H1 (cell line): ENCODE data around the gene CALY. TPM values are rescaled to one million over a fixed set of nuclear protein-coding genes. Genes with fewer than 3 reads are reported as not detected.

Experiments used
- CEBPB ChIP-seq: IDR thresholded peaks from 2 replicates; pipeline ENCODE4 v1.6.1; 2012; ENCODE audit warnings: low read depth, low read length
- GABPA ChIP-seq: IDR thresholded peaks from 2 replicates; pipeline ENCODE4 v1.6.1; 2011; ENCODE audit warnings: mild to moderate bottlenecking, low read length, moderate library complexity, borderline replicate concordance; ENCODE audit not compliant: insufficient read depth
- KDM1A ChIP-seq: fragments of 200-600, 300-600 bp; sonication (generic); IDR thresholded peaks from 2 replicates; pipeline ENCODE4 v1.7.1; 2016; ENCODE audit warnings: mild to moderate bottlenecking, low read length, borderline replicate concordance
- KDM4A ChIP-seq: IDR thresholded peaks from one replicate; pipeline ENCODE4 v1.7.1; 2012; ENCODE audit warnings: low read depth, mild to moderate bottlenecking, moderate library complexity, low read length, inconsistent platforms; ENCODE audit not compliant: severe bottlenecking
- SP1 ChIP-seq: IDR thresholded peaks from 2 replicates; pipeline ENCODE4 v1.6.1; 2011; ENCODE audit warnings: low read depth, low read length
- TCF12 ChIP-seq: IDR thresholded peaks from 2 replicates; pipeline ENCODE4 v1.6.1; 2011; ENCODE audit warnings: low read depth, mild to moderate bottlenecking, low read length
- polyA plus RNA-seq, 7 experiments: library from polyadenylated mRNA; depleted of rRNA in 3 of 7; stranded (reverse) in 5 of 7; unstranded in 2 of 7; fragments of >200 nt in 5 of 7; fragments of 200-250 nt in 2 of 7; gene quantifications; 1 replicate in 5 of 7; 2 replicates in 1 of 7; 4 replicates in 1 of 7; pipeline versions ENCODE4 v1.2.1 to v1.2.3, GENCODE V29; 2011 to 2013; ENCODE audit warnings: missing spikeins in 2 of 7, mixed read lengths in 2 of 7
- total RNA-seq: library from RNA; stranded (reverse); fragmentation: NEBNext Ultra II Directional; extraction: Animal tissue kit (Norgen Biotek cat#: 25700); gene quantifications from 2 replicates; pipeline ENCODE4 v1.2.1, GENCODE V29; 2021
- TF ChIP-seq, protein P1 (sequence below): IDR thresholded peaks from 2 replicates; pipeline ENCODE4 v1.6.1; 2012; ENCODE audit warnings: low read length, inconsistent platforms

Gene CALY
- total and polyA plus RNA-seq, 2 of the 8 experiments (the other 6 are each of a cell fraction or from before 2014, with no cell fraction given): 1.3 to 1.5 TPM

GRCh38 chr10:133312769-133313145, 23.9 kb downstream of the CALY start (continued):
- TF ChIP-seq KDM1A (no peak), SP1 (no peak), CEBPB (no peak), GABPA (no peak), TCF12 (no peak), KDM4A (no peak)
- TF ChIP-seq, protein P1, sequence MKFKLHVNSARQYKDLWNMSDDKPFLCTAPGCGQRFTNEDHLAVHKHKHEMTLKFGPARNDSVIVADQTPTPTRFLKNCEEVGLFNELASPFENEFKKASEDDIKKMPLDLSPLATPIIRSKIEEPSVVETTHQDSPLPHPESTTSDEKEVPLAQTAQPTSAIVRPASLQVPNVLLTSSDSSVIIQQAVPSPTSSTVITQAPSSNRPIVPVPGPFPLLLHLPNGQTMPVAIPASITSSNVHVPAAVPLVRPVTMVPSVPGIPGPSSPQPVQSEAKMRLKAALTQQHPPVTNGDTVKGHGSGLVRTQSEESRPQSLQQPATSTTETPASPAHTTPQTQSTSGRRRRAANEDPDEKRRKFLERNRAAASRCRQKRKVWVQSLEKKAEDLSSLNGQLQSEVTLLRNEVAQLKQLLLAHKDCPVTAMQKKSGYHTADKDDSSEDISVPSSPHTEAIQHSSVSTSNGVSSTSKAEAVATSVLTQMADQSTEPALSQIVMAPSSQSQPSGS: no peak
